HepG2 (cell line): Measurements from ENCODE around the gene PPP1R9B. TPM values are rescaled to one million over a fixed set of nuclear protein-coding genes. Genes with fewer than 3 reads are reported as not detected.

ENCODE experiments used
- EP300 ChIP-seq, 3 experiments: sonication (generic) in 1 of 3; formaldehyde crosslinking in 1 of 3; IDR thresholded peaks; 2 replicates each; pipeline versions ENCODE4 v1.5.1 to v1.6.1; 2011 to 2020; ENCODE audit warnings: low read depth in 2 of 3, low read length in 2 of 3, borderline replicate concordance in 1 of 3, improper control_type of control experiment in 1 of 3, mild to moderate bottlenecking in 1 of 3, missing genetic modification reagents in 1 of 3, moderate library complexity in 1 of 3
- HDAC1 ChIP-seq: sonication (generic); formaldehyde crosslinking; IDR thresholded peaks from 2 replicates; pipeline ENCODE4 v1.5.1; 2020; ENCODE audit warnings: mild to moderate bottlenecking, missing genetic modification reagents
- MXI1 ChIP-seq: IDR thresholded peaks from 3 replicates; pipeline ENCODE4 v1.6.1; 2012; ENCODE audit warnings: low read depth, low read length, inconsistent platforms, borderline replicate concordance
- NCOR1 ChIP-seq: fragments of 200-600 bp; sonication (generic); IDR thresholded peaks from 2 replicates; pipeline ENCODE4 v1.7.0; 2017; ENCODE audit warnings: antibody characterized with exemption, low read length, borderline replicate concordance
- NR2F1 ChIP-seq, 2 experiments: fragments of 450-650 bp in 1 of 2; formaldehyde crosslinking in 1 of 2; IDR thresholded peaks; 2 replicates each; pipeline versions ENCODE4 v1.5.0 to v1.6.1; 2016 to 2020; ENCODE audit warnings: mild to moderate bottlenecking in 1 of 2, missing compliant biosample characterization in 1 of 2, missing genetic modification reagents in 1 of 2, moderate library complexity in 1 of 2
- PHF8 ChIP-seq: sonication (generic); formaldehyde crosslinking; IDR thresholded peaks from 2 replicates; pipeline ENCODE4 v1.5.0; 2020; ENCODE audit warnings: missing genetic modification reagents
- RFX1 ChIP-seq: fragments of 450-650 bp; IDR thresholded peaks from 2 replicates; pipeline ENCODE4 v1.6.1; 2017
- RFX3 ChIP-seq: IDR thresholded peaks from 2 replicates; pipeline ENCODE4 v1.6.1; 2016; ENCODE audit warnings: missing biosample characterization, missing genetic modification reagents
- RXRA ChIP-seq: sonication (generic); formaldehyde crosslinking; IDR thresholded peaks from 2 replicates; pipeline ENCODE4 v1.5.1; 2020; ENCODE audit warnings: missing genetic modification reagents
- SALL1 ChIP-seq: sonication (generic); formaldehyde crosslinking; IDR thresholded peaks from 2 replicates; pipeline ENCODE4 v1.8.0; 2022; ENCODE audit warnings: mild to moderate bottlenecking, missing genetic modification reagents
- TBX3 ChIP-seq: fragments of 450-650 bp; IDR thresholded peaks from 2 replicates; pipeline ENCODE4 v1.6.1; 2017; ENCODE audit warnings: antibody characterized with exemption, mild to moderate bottlenecking, inconsistent platforms, borderline replicate concordance
- ZMYM4 ChIP-seq: sonication (generic); formaldehyde crosslinking; IDR thresholded peaks from 2 replicates; pipeline ENCODE4 v1.8.1; 2023; ENCODE audit warnings: mild to moderate bottlenecking, missing genetic modification reagents
- ZNF788 ChIP-seq: sonication (generic); formaldehyde crosslinking; IDR thresholded peaks from 2 replicates; pipeline ENCODE4 v1.5.0; 2020; ENCODE audit warnings: mild to moderate bottlenecking, missing genetic modification reagents, borderline replicate concordance
- ZSCAN25 ChIP-seq: sonication (generic); formaldehyde crosslinking; IDR thresholded peaks from 2 replicates; pipeline ENCODE4 v1.8.0; 2022; ENCODE audit warnings: mild to moderate bottlenecking, missing genetic modification reagents
- polyA plus RNA-seq, 8 experiments: library from polyadenylated mRNA; depleted of rRNA in 3 of 8; stranded (reverse) in 7 of 8; unstranded in 1 of 8; fragments of >200 nt; fragmentation: Illumina TruSeq in 4 of 8; extraction: Trizol in 4 of 8; gene quantifications; 2 replicates each; pipeline versions ENCODE4 v1.2.1 to v1.2.3, GENCODE V29; 2011 to 2016; ENCODE audit warnings: low read depth in 4 of 8, missing spikeins in 1 of 8, mixed read lengths in 1 of 8; ENCODE audit not compliant: insufficient read depth in 1 of 8
- total RNA-seq, 5 experiments: library from RNA; depleted of rRNA; stranded (reverse); fragments of >200 nt; fragmentation: Illumina TruSeq; extraction: Trizol; gene quantifications; 2 replicates each; pipeline ENCODE4 v1.2.3, GENCODE V29; 2016; ENCODE audit warnings: low read depth in 1 of 5
- TF ChIP-seq, protein P1 (sequence below): sonication (generic); formaldehyde crosslinking; IDR thresholded peaks from 2 replicates; pipeline ENCODE4 v1.5.0; 2020; ENCODE audit warnings: missing genetic modification reagents
- TF ChIP-seq, protein P2 (sequence below): sonication (generic); formaldehyde crosslinking; IDR thresholded peaks from 2 replicates; pipeline ENCODE4 v1.8.1; 2023; ENCODE audit warnings: mild to moderate bottlenecking, missing genetic modification reagents
- TF ChIP-seq, protein P3 (sequence below): sonication (generic); formaldehyde crosslinking; IDR thresholded peaks from 2 replicates; pipeline ENCODE4 v1.5.0; 2020; ENCODE audit warnings: mild to moderate bottlenecking, missing genetic modification reagents
- TF ChIP-seq, protein P4 (sequence below): sonication (generic); formaldehyde crosslinking; IDR thresholded peaks from 2 replicates; pipeline ENCODE4 v1.4.0; 2020; ENCODE audit warnings: missing genetic modification reagents, borderline replicate concordance
- TF ChIP-seq, protein P5 (sequence below): sonication (generic); formaldehyde crosslinking; IDR thresholded peaks from 2 replicates; pipeline ENCODE4 v1.4.0; 2020; ENCODE audit warnings: low read depth, mild to moderate bottlenecking, missing genetic modification reagents
- TF ChIP-seq, protein P6 (sequence below): sonication (generic); formaldehyde crosslinking; IDR thresholded peaks from 2 replicates; pipeline ENCODE4 v1.4.0; 2020; ENCODE audit warnings: missing genetic modification reagents, borderline replicate concordance

PPP1R9B gene
- total and polyA plus RNA-seq, 2 of the 13 experiments (the other 11 are each of a cell fraction or from before 2014, with no cell fraction given) = 9.4 to 15.8 TPM

DNA sequence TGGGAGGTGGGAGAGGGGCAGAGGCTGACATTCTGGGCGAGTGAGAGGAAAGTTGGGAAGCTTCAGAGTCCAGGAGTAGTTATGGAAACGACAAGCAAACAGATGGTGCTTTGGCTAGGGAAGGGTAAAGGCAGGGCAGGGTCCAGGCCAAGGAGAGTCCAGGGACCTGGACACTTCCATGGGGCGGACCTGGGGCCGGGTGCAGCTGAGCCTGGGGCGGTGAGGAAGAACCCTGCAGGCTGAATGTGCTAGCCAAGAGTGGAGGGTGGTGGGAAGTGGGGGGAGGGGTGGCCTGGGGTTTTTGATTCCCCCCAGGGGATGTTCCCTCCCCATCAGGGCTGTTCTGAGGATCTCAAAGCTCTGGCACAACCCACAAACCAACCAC lies 2.6 kb downstream of the PPP1R9B start (continued):
- TF ChIP-seq, protein P1, sequence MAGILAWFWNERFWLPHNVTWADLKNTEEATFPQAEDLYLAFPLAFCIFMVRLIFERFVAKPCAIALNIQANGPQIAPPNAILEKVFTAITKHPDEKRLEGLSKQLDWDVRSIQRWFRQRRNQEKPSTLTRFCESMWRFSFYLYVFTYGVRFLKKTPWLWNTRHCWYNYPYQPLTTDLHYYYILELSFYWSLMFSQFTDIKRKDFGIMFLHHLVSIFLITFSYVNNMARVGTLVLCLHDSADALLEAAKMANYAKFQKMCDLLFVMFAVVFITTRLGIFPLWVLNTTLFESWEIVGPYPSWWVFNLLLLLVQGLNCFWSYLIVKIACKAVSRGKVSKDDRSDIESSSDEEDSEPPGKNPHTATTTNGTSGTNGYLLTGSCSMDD = no peak
- TF ChIP-seq RFX3 (CRISPR knock-in tag) (peak; percentile 81), ZMYM4 (CRISPR knock-in tag) (0 out of 2 replicates have a peak, but pooled peaks have one; percentile 11), PHF8 (CRISPR knock-in tag) (0 out of 2 replicates have a peak, but pooled peaks have one; percentile 19), ZSCAN25 (peak; percentile 93), RXRA (CRISPR knock-in tag) (peak; percentile 20; the same call in 1 of the 2 replicates), ZNF788 (peak; percentile 78; the same call in 1 of the 2 replicates), TBX3 (peak; percentile 52; the same call in 1 of the 2 replicates), NCOR1 (peak; percentile 54; the same call in 1 of the 2 replicates), MXI1 (peak; percentile 72; the same call in 2 of the 3 replicates), RFX1 (peak; percentile 78), EP300 (IDR thresholded peaks at IDR 0.05; ENCODE audit: low read depth in 2 of 2, low read length in 2 of 2) (peak in 1 of 2 experiments; percentile 19; a peak in 1 of 4 replicates), EP300 (CRISPR knock-in tag; IDR thresholded peaks at IDR 0.05; ENCODE audit: borderline replicate concordance) (no peak), NR2F1 (CRISPR knock-in tag; IDR thresholded peaks at IDR 0.05) (peak in 1 of 2 experiments; percentile 6; a peak in 1 of 4 replicates), SALL1 (CRISPR knock-in tag) (peak; percentile 56), HDAC1 (CRISPR knock-in tag) (peak; percentile 62)
- TF ChIP-seq, protein P2, sequence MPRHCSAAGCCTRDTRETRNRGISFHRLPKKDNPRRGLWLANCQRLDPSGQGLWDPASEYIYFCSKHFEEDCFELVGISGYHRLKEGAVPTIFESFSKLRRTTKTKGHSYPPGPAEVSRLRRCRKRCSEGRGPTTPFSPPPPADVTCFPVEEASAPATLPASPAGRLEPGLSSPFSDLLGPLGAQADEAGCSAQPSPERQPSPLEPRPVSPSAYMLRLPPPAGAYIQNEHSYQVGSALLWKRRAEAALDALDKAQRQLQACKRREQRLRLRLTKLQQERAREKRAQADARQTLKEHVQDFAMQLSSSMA (CRISPR knock-in tag) = no peak
- TF ChIP-seq, protein P3, sequence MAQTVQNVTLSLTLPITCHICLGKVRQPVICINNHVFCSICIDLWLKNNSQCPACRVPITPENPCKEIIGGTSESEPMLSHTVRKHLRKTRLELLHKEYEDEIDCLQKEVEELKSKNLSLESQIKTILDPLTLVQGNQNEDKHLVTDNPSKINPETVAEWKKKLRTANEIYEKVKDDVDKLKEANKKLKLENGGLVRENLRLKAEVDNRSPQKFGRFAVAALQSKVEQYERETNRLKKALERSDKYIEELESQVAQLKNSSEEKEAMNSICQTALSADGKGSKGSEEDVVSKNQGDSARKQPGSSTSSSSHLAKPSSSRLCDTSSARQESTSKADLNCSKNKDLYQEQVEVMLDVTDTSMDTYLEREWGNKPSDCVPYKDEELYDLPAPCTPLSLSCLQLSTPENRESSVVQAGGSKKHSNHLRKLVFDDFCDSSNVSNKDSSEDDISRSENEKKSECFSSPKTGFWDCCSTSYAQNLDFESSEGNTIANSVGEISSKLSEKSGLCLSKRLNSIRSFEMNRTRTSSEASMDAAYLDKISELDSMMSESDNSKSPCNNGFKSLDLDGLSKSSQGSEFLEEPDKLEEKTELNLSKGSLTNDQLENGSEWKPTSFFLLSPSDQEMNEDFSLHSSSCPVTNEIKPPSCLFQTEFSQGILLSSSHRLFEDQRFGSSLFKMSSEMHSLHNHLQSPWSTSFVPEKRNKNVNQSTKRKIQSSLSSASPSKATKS (CRISPR knock-in tag) = no peak
- TF ChIP-seq, protein P4, sequence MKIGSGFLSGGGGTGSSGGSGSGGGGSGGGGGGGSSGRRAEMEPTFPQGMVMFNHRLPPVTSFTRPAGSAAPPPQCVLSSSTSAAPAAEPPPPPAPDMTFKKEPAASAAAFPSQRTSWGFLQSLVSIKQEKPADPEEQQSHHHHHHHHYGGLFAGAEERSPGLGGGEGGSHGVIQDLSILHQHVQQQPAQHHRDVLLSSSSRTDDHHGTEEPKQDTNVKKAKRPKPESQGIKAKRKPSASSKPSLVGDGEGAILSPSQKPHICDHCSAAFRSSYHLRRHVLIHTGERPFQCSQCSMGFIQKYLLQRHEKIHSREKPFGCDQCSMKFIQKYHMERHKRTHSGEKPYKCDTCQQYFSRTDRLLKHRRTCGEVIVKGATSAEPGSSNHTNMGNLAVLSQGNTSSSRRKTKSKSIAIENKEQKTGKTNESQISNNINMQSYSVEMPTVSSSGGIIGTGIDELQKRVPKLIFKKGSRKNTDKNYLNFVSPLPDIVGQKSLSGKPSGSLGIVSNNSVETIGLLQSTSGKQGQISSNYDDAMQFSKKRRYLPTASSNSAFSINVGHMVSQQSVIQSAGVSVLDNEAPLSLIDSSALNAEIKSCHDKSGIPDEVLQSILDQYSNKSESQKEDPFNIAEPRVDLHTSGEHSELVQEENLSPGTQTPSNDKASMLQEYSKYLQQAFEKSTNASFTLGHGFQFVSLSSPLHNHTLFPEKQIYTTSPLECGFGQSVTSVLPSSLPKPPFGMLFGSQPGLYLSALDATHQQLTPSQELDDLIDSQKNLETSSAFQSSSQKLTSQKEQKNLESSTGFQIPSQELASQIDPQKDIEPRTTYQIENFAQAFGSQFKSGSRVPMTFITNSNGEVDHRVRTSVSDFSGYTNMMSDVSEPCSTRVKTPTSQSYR = peak; percentile 22; the same call in 1 of the 2 replicates
- TF ChIP-seq, protein P5, sequence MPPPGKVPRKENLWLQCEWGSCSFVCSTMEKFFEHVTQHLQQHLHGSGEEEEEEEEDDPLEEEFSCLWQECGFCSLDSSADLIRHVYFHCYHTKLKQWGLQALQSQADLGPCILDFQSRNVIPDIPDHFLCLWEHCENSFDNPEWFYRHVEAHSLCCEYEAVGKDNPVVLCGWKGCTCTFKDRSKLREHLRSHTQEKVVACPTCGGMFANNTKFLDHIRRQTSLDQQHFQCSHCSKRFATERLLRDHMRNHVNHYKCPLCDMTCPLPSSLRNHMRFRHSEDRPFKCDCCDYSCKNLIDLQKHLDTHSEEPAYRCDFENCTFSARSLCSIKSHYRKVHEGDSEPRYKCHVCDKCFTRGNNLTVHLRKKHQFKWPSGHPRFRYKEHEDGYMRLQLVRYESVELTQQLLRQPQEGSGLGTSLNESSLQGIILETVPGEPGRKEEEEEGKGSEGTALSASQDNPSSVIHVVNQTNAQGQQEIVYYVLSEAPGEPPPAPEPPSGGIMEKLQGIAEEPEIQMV (CRISPR knock-in tag) = no peak
- TF ChIP-seq, protein P6, sequence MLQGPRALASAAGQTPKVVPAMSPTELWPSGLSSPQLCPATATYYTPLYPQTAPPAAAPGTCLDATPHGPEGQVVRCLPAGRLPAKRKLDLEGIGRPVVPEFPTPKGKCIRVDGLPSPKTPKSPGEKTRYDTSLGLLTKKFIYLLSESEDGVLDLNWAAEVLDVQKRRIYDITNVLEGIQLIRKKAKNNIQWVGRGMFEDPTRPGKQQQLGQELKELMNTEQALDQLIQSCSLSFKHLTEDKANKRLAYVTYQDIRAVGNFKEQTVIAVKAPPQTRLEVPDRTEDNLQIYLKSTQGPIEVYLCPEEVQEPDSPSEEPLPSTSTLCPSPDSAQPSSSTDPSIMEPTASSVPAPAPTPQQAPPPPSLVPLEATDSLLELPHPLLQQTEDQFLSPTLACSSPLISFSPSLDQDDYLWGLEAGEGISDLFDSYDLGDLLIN (CRISPR knock-in tag) = no peak
